ENCODE data around the gene HOXB5. TPM values are rescaled to one million over a fixed set of nuclear protein-coding genes. Genes with fewer than 3 reads are reported as not detected.

HOXB5 gene
- total RNA-seq, 1 donor from 2014 or later = not detected

- no peaks in the 10 kb centered on the region for H3K36me3 Mint-ChIP-seq (ENCODE audit: low read depth)
- H3K9me3 Mint-ChIP-seq = no peaks in the 10 kb centered on the region
- DNase-seq (ENCODE audit: low spot score) = no peak
- peaks cover 75% of the 10 kb centered on the region for H3K27me3 Mint-ChIP-seq (ENCODE audit: insufficient read depth)
- no peak overlapping the region for H3K27ac Mint-ChIP-seq
- peak overlapping the region; percentile 86 for H3K4me3 Mint-ChIP-seq
- peaks cover 27% of the 10 kb centered on the region for H3K4me1 Mint-ChIP-seq (ENCODE audit: low read depth)
- intact Hi-C loops (cut with micrococcal nuclease) = loop anchor here (2.0 to 10.0 kb wide), 3 partner anchors 13 to 765 kb away; partner anchors contain the start of genes IGF2BP1 and SCRN2
Measured at GRCh38 chr17:48609759-48610281, 16.2 kb upstream of the HOXB5 start.

GRCh38 chr17:48609033-48609432 is 15.5 kb upstream of the HOXB5 start:
- Mint-ChIP-seq H3K36me3 (ENCODE audit: low read depth) (no peaks in the 10 kb centered on the region), H3K4me3 (peak overlapping the region; percentile 86), H3K9me3 (no peaks in the 10 kb centered on the region), H3K27me3 (ENCODE audit: insufficient read depth) (peaks cover 75% of the 10 kb centered on the region), H3K4me1 (ENCODE audit: low read depth) (peaks cover 25% of the 10 kb centered on the region), H3K27ac (no peak overlapping the region)
- intact Hi-C loops (cut with micrococcal nuclease) = no loop called here
- DNase-seq (ENCODE audit: low spot score) = no peak

- intact Hi-C loops (cut with micrococcal nuclease) = no loop called here
- peaks cover 74% of the 10 kb centered on the region for H3K27me3 Mint-ChIP-seq (ENCODE audit: insufficient read depth)
- peaks cover 25% of the 10 kb centered on the region for H3K4me1 Mint-ChIP-seq (ENCODE audit: low read depth)
- H3K36me3 Mint-ChIP-seq (ENCODE audit: low read depth) = no peaks in the 10 kb centered on the region
- no peak overlapping the region for H3K4me3 Mint-ChIP-seq
- no peak for DNase-seq (ENCODE audit: low spot score)
- no peaks in the 10 kb centered on the region for H3K9me3 Mint-ChIP-seq
- no peak overlapping the region for H3K27ac Mint-ChIP-seq
Measured at GRCh38 chr17:48608494-48608834, 14.9 kb upstream of the HOXB5 start.

DNA sequence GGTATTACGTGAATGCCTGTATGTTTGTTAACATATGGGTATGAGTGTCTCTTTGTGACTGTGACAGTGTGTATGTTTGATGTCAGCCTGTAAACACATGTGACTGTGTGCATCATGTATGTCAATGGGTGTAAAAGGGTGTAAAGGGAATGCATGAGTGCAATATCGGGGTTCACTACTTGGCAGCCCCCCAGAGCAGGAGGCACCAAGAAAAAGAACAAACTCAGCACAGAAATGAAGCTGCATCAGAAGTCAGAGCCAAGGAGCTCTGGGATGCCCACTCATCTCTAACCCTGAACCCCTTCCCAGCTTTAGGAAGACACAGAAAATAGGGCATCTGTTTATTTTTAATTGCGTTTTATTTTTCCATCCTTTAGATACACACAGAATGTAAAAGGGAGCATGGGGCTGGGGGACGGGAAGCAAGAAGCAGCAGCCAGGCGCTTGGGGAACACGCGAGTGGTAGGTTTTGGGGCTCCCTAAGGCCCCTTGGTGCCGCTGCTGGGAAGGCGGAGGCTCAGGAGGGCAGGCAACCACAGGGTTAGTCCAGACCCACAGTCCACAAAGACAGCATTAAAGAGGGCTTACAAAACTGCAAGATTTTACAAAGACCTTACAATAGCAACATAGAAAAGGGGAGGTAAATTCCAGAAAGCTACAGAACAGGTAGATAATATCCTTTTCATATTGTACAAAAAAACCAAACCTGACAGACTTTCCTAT is 13.5 kb upstream of the HOXB5 start:
- Mint-ChIP-seq H3K36me3 (ENCODE audit: low read depth) (no peaks in the 10 kb centered on the region), H3K27me3 (ENCODE audit: insufficient read depth) (peaks cover 75% of the 10 kb centered on the region), H3K9me3 (no peaks in the 10 kb centered on the region), H3K4me1 (ENCODE audit: low read depth) (peaks cover 13% of the 10 kb centered on the region), H3K4me3 (no peak overlapping the region), H3K27ac (no peak overlapping the region)
- DNase-seq (ENCODE audit: low spot score) = no peak
- intact Hi-C loops (cut with micrococcal nuclease) = no loop called here

DNA sequence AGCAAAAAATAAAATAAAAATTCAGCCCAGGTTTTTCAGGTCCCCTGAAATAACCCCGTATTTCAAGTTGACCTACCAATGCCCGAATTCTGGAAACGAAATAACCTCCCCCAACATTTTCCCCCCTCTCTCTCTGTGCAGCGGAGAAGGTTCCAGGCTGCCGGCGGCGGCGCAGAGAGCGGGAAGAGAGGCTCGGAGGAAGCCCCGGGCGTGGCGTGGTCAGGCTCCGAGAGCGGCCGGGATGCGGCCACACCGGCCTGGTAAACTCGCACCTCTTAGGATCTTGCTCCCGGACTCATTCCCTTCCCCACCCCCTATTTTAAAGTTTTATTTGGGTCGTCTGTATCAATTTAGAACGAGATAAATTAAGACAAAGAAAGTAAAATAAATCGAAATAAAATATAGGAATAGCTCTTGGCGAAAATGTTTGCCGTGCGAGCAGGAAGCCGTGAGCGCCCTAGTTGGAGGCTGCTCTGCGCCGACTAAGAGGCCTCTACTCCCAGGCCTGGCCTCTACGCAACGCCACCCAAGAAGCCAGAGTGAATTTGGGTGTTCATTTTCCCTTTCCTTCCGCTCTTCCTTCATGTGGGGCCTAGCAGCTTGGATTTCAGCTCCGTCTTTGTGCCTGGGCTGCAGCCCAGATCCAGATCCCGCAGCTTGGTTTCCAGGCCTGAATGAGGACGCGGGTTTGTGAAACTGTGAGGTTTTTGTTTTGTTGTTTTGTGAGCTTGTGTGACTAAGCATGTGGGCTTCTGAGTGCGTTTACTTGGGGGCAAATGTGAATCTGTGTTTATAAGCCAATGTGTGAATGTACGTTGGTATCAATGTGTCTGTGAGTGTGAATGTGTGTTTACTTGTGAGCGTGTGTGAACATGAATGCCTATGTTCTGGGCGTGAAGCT is 12.7 kb upstream of the HOXB5 start:
- Mint-ChIP-seq H3K4me1 (ENCODE audit: low read depth) (peaks cover 6% of the 10 kb centered on the region), H3K36me3 (ENCODE audit: low read depth) (no peaks in the 10 kb centered on the region), H3K27me3 (ENCODE audit: insufficient read depth) (peaks cover 78% of the 10 kb centered on the region), H3K4me3 (no peak overlapping the region), H3K27ac (peak overlapping the region; percentile 6), H3K9me3 (no peaks in the 10 kb centered on the region)
- intact Hi-C loops (cut with micrococcal nuclease) = no loop called here
- no peak for DNase-seq (ENCODE audit: low spot score)

- Mint-ChIP-seq H3K36me3 (ENCODE audit: low read depth) (no peaks in the 10 kb centered on the region), H3K27me3 (ENCODE audit: insufficient read depth) (peaks cover 78% of the 10 kb centered on the region)
Measured at GRCh38 chr17:48605409-48605919, 11.9 kb upstream of the HOXB5 start.

DNA sequence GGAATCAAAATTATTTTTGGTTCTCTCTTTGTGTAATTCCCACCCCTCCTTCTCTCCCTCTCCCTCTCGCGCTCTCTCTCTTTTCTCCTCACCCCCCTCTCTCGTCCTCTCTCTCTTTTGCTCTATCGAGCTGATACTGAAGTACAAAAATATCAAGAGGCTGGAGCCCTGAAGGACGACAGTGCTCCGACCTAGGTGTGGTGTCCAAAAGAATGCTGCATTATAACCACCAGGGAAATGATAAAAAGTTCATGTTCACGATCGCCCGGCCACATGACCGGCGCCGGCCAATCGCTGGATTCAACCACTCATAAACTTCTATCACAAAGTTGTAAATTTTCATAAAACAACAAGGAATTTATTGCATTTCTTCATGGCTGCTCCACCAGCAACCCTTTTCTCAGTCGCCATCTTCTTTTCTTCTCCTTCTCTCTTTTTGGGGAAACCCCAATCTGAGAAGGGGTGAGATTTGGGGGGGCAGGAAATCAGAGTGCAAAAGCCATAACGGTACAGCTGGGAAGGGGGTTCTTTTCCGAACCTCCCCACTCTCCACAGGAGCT is 11.3 kb upstream of the HOXB5 start, which contains the start of gene HOXB6:
TSS of gene HOXB6 (minus strand) at position 217 of the 560 bp plus-strand sequence. CDS start 6,836 bp downstream, outside the sequence.
- intact Hi-C loops (cut with micrococcal nuclease) = no loop called here
- Mint-ChIP-seq H3K4me3 (no peak within 1 kb of the TSS), H3K9me3 (no peaks in the 10 kb centered on the region), H3K27me3 (ENCODE audit: insufficient read depth) (peaks cover 82% of the 10 kb centered on the region), H3K36me3 (ENCODE audit: low read depth) (no peaks in the 10 kb centered on the region), H3K27ac (no peak within 1 kb of the TSS), H3K4me1 (ENCODE audit: low read depth) (no peaks in the 10 kb centered on the region)
- DNase-seq (ENCODE audit: low spot score) = no peak

More at GRCh38 chr17:48605409-48605919, 11.9 kb upstream of the HOXB5 start:
- H3K27ac Mint-ChIP-seq = no peak overlapping the region
- no peaks in the 10 kb centered on the region for H3K4me1 Mint-ChIP-seq (ENCODE audit: low read depth)
- H3K9me3 Mint-ChIP-seq = no peaks in the 10 kb centered on the region
- no peak for DNase-seq (ENCODE audit: low spot score)
- intact Hi-C loops (cut with micrococcal nuclease) = no loop called here
- no peak overlapping the region for H3K4me3 Mint-ChIP-seq

- Mint-ChIP-seq H3K27ac (no peak overlapping the region), H3K9me3 (no peaks in the 10 kb centered on the region), H3K4me1 (ENCODE audit: low read depth) (no peaks in the 10 kb centered on the region), H3K4me3 (no peak overlapping the region), H3K36me3 (ENCODE audit: low read depth) (no peaks in the 10 kb centered on the region), H3K27me3 (ENCODE audit: insufficient read depth) (peaks cover 85% of the 10 kb centered on the region)
- no peak for DNase-seq (ENCODE audit: low spot score)
- intact Hi-C loops (cut with micrococcal nuclease) = no loop called here
Measured at GRCh38 chr17:48603959-48604769, 10.6 kb upstream of the HOXB5 start.

DNA sequence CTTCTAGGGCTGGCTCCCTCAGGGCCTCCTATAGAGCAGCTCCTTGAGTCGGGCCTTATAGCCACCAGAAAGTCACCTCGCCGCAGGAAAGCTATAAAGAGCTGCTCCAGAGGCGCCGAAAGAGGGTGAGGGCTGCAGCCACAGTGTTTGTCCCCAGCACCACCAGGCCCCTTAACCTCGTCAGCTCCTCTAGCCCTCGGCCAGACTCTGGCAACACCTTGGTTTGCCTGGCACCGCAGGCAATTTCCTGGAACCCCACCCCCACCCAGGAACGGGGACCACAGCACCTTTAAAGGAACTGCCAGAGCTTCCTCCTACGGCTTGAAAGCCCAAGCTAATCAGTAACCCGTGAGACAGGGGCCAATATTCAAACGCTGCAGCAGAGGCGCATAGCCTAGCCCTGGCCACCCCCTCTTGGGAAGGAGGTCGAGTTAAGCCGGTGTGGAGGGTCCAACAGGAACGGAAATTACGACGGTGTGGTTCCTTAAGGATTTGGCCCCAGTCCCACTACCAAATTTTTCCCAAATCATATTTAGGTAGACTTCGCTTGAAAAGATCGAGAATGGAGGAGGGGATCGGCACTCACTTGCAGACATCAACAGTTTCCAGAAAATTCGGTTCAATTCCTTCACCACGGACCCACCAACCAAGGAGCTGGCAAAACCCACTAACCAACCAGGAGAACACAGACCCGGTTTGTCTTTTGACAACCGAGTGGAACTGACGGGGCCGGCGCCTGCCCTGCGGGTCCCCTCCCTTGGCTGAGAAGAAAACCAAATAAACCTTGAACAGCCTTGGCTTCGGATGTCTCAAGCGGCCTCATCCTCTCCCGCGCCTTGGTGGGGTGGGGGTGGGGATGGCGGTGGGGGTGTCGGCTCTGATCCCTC is 8.2 kb upstream of the HOXB5 start:
- intact Hi-C loops (cut with micrococcal nuclease) = no loop called here
- Mint-ChIP-seq H3K27me3 (ENCODE audit: insufficient read depth) (peaks cover 91% of the 10 kb centered on the region), H3K36me3 (ENCODE audit: low read depth) (no peaks in the 10 kb centered on the region), H3K4me3 (no peak overlapping the region), H3K9me3 (no peaks in the 10 kb centered on the region), H3K27ac (no peak overlapping the region), H3K4me1 (ENCODE audit: low read depth) (peaks cover 22% of the 10 kb centered on the region)
- no peak for DNase-seq (ENCODE audit: low spot score)

GRCh38 chr17:48601207-48601538 is 7.6 kb upstream of the HOXB5 start:
- peaks cover 28% of the 10 kb centered on the region for H3K4me1 Mint-ChIP-seq (ENCODE audit: low read depth)
- H3K27me3 Mint-ChIP-seq (ENCODE audit: insufficient read depth) = peaks cover 91% of the 10 kb centered on the region
- intact Hi-C loops (cut with micrococcal nuclease) = no loop called here
- no peak overlapping the region for H3K27ac Mint-ChIP-seq
- no peak overlapping the region for H3K4me3 Mint-ChIP-seq
- peaks cover 2% of the 10 kb centered on the region for H3K36me3 Mint-ChIP-seq (ENCODE audit: low read depth)
- no peak for DNase-seq (ENCODE audit: low spot score)
- H3K9me3 Mint-ChIP-seq = no peaks in the 10 kb centered on the region

DNA sequence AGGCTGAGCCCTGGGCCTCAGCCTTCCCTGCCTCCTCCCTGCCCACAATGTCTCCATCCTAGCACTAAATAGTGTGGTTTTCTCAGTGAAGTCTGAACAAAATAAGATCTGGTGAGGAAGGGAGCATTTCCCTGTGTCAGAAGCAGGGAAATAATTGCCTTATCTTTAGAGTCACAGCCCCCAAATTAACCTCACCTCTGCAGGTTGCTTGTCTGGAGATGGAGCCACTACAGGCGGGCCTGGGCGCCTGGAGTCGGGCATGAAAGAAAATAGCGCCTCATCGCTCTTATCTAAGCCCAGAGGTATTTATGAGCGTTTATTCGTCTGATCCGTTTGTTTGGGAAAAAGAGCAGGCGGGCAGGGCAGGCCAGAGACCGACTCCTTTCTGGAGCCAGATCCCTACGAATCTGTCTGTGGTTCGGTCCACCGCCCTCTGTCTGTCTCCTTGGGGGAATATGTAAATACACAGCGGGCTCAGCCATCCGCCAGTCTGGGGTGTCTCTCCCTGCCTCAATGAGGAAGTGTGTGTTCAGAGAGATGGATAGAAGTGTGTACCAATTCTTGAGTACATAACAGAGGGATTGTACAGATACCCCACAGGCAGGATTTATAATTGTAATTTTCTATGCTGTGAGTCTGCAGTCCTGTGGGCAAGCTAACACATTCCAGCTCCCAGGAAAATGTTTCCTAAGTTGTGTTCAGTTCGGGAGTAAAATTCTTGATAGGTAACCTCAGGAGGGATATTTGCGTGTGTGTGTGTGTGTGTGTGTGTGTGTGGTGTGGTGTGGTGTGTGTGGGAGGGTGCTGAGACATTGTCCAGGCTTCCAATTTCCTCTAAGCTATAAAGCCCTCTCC is 6.9 kb upstream of the HOXB5 start:
- H3K4me3 Mint-ChIP-seq = no peak overlapping the region
- DNase-seq (ENCODE audit: low spot score) = no peak
- intact Hi-C loops (cut with micrococcal nuclease) = no loop called here
- H3K4me1 Mint-ChIP-seq (ENCODE audit: low read depth) = peaks cover 30% of the 10 kb centered on the region
- H3K27ac Mint-ChIP-seq = no peak overlapping the region
- peaks cover 2% of the 10 kb centered on the region for H3K36me3 Mint-ChIP-seq (ENCODE audit: low read depth)
- no peaks in the 10 kb centered on the region for H3K9me3 Mint-ChIP-seq
- H3K27me3 Mint-ChIP-seq (ENCODE audit: insufficient read depth) = peaks cover 91% of the 10 kb centered on the region
